HepG2 (cell line): ENCODE results near the gene CDK7. TPM values are rescaled to one million over a fixed set of nuclear protein-coding genes. Genes with fewer than 3 reads are reported as not detected.
A peak's percentile ranks its signal among the peaks of the same experiment; 100 is the strongest.

ENCODE experiments used
- ATF1 ChIP-seq: IDR thresholded peaks from 2 replicates; pipeline ENCODE4 v1.6.1; 2016; ENCODE audit warnings: mild to moderate bottlenecking, control low read depth
- DPF2 ChIP-seq: sonication (generic); formaldehyde crosslinking; IDR thresholded peaks from 2 replicates; pipeline ENCODE4 v1.4.0; 2020; ENCODE audit warnings: mild to moderate bottlenecking, low read depth, missing genetic modification reagents, borderline replicate concordance
- FOXA3 ChIP-seq: IDR thresholded peaks from 2 replicates; pipeline ENCODE4 v1.6.1; 2016; ENCODE audit warnings: missing genetic modification reagents, missing compliant biosample characterization
- HDAC1 ChIP-seq: sonication (generic); formaldehyde crosslinking; IDR thresholded peaks from 2 replicates; pipeline ENCODE4 v1.5.1; 2020; ENCODE audit warnings: mild to moderate bottlenecking, missing genetic modification reagents
- HDAC2 ChIP-seq: sonication (generic); formaldehyde crosslinking; IDR thresholded peaks from 2 replicates; pipeline ENCODE4 v1.4.0; 2020; ENCODE audit warnings: missing genetic modification reagents
- KLF16 ChIP-seq, 2 experiments: sonication (generic) in 1 of 2; formaldehyde crosslinking in 1 of 2; IDR thresholded peaks; 2 replicates each; pipeline versions ENCODE4 v1.6.1 to v1.8.0; 2016 to 2023; ENCODE audit warnings: missing genetic modification reagents in 2 of 2, missing compliant biosample characterization in 1 of 2
- RFXAP ChIP-seq: sonication (generic); formaldehyde crosslinking; IDR thresholded peaks from 2 replicates; pipeline ENCODE4 v1.4.0; 2020; ENCODE audit warnings: missing genetic modification reagents, borderline replicate concordance
- SATB2 ChIP-seq: sonication (generic); formaldehyde crosslinking; IDR thresholded peaks from 2 replicates; pipeline ENCODE4 v1.5.0; 2020; ENCODE audit warnings: missing genetic modification reagents
- TCF12 ChIP-seq, 2 experiments: fragments of 450-650 bp in 1 of 2; sonication (generic) in 1 of 2; formaldehyde crosslinking in 1 of 2; IDR thresholded peaks; 2 replicates each; pipeline versions ENCODE4 v1.6.1 to v1.8.0; 2017 to 2022; ENCODE audit warnings: antibody characterized with exemption in 1 of 2, mild to moderate bottlenecking in 1 of 2, missing genetic modification reagents in 1 of 2, moderate library complexity in 1 of 2
- ZBTB2 ChIP-seq: sonication (generic); formaldehyde crosslinking; IDR thresholded peaks from 2 replicates; pipeline ENCODE4 v1.8.0; 2022; ENCODE audit warnings: low read depth, missing genetic modification reagents
- ZNF432 ChIP-seq: sonication (generic); formaldehyde crosslinking; IDR thresholded peaks from 2 replicates; pipeline ENCODE4 v1.5.0; 2020; ENCODE audit warnings: missing genetic modification reagents, mild to moderate bottlenecking, borderline replicate concordance
- ZNF598 ChIP-seq: sonication (generic); formaldehyde crosslinking; IDR thresholded peaks from 2 replicates; pipeline ENCODE4 v1.5.1; 2020; ENCODE audit warnings: mild to moderate bottlenecking, missing genetic modification reagents, borderline replicate concordance
- ZNF629 ChIP-seq: sonication (generic); formaldehyde crosslinking; conservative IDR thresholded peaks from 2 replicates; pipeline ENCODE4 v1.5.0; 2020; ENCODE audit warnings: missing genetic modification reagents
- ZNF782 ChIP-seq: sonication (generic); formaldehyde crosslinking; IDR thresholded peaks from 2 replicates; pipeline ENCODE4 v1.4.0; 2020; ENCODE audit warnings: missing genetic modification reagents, mild to moderate bottlenecking, borderline replicate concordance
- ZSCAN31 ChIP-seq: sonication (generic); formaldehyde crosslinking; IDR thresholded peaks from 2 replicates; pipeline ENCODE4 v1.5.0; 2020; ENCODE audit warnings: low read depth, mild to moderate bottlenecking, missing genetic modification reagents
- polyA plus RNA-seq, 8 experiments: library from polyadenylated mRNA; depleted of rRNA in 3 of 8; stranded (reverse) in 7 of 8; unstranded in 1 of 8; fragments of >200 nt; fragmentation: Illumina TruSeq in 4 of 8; extraction: Trizol in 4 of 8; gene quantifications; 2 replicates each; pipeline versions ENCODE4 v1.2.1 to v1.2.3, GENCODE V29; 2011 to 2016; ENCODE audit warnings: low read depth in 4 of 8, missing spikeins in 1 of 8, mixed read lengths in 1 of 8; ENCODE audit not compliant: insufficient read depth in 1 of 8
- total RNA-seq, 5 experiments: library from RNA; depleted of rRNA; stranded (reverse); fragments of >200 nt; fragmentation: Illumina TruSeq; extraction: Trizol; gene quantifications; 2 replicates each; pipeline ENCODE4 v1.2.3, GENCODE V29; 2016; ENCODE audit warnings: low read depth in 1 of 5
- TF ChIP-seq, protein P1 (sequence below): IDR thresholded peaks from 2 replicates; pipeline ENCODE4 v1.6.1; 2018; ENCODE audit warnings: missing genetic modification reagents
- TF ChIP-seq, protein P2 (sequence below), 2 experiments: sonication (generic) in 1 of 2; formaldehyde crosslinking in 1 of 2; IDR thresholded peaks; 2 replicates each; pipeline versions ENCODE4 v1.5.1 to v1.6.1; 2011 to 2020; ENCODE audit warnings: borderline replicate concordance in 1 of 2, low read depth in 1 of 2, low read length in 1 of 2, mild to moderate bottlenecking in 1 of 2, missing genetic modification reagents in 1 of 2, moderate library complexity in 1 of 2
- TF ChIP-seq, protein P3 (sequence below): sonication (generic); formaldehyde crosslinking; IDR thresholded peaks from 2 replicates; pipeline ENCODE4 v1.5.0; 2020; ENCODE audit warnings: missing genetic modification reagents
- TF ChIP-seq, protein P4 (sequence below): sonication (generic); formaldehyde crosslinking; IDR thresholded peaks from 2 replicates; pipeline ENCODE4 v1.8.0; 2022; ENCODE audit warnings: mild to moderate bottlenecking, missing genetic modification reagents, borderline replicate concordance

Gene CDK7
- total and polyA plus RNA-seq, 2 of the 13 experiments (the other 11 are each of a cell fraction or from before 2014, with no cell fraction given) = 41.2 to 54.9 TPM

DNA sequence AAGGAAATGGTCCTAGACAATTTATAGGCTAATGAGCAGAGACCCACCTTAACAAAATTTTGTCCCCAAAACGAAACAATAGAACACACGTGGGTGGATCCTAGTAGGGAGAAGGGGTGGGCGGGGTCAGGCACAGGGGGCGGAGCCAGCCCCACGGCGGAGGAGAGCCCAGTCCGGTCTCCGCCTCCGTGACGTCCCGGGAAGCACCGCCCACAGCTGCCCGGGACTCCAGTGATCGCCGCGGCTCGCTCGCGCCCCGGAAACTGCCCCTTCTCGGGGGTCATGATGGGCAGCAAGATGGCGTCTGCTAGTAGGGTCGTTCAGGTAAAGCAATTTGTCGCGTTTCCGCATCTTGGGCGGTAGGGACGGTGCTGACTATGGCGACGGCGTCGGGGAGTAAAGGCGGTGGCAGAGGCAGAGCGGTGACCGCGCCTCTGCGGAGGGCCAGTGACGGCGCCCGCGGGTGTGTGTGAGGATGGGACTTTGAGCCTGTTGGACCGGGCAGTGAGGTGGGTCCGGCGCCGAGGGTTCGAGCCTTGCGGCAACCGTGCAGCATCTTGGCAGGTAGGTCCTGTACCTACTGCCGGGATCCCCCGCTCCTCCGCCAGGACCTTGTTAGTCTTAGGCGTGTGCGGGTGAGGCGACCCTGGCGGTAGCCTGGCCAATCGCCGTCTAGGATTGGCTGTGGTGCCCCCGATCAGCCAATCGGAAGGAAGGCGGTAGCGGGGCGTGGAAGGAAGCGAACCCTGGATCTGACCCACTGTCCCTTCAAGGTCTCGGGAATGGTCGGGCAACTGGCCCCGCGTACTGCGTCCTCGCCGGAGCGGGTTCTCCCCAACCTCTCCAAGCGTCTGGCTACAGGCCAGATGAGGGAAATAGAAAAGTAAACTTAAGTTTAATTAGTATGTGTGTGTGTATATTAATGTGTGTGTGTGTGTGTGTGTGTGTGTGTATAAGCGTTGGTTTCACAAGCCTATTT is 16.8 kb upstream of the CDK7 start (continued):
- TF ChIP-seq ZBTB2 (CRISPR knock-in tag) (no peak), SATB2 (CRISPR knock-in tag) (no peak), KLF16 (CRISPR knock-in tag; IDR thresholded peaks at IDR 0.05) (peak in 1 of 2 experiments; percentile 78; a peak in 1 of 4 replicates), RFXAP (CRISPR knock-in tag) (peak; percentile 83; the same call in 1 of the 2 replicates), ZNF629 (CRISPR knock-in tag) (peak; percentile 18), ATF1 (0 out of 2 replicates have a peak, but pooled peaks have one; percentile 20), DPF2 (no peak), ZNF598 (peak; percentile 98; the same call in 1 of the 2 replicates), ZSCAN31 (CRISPR knock-in tag) (peak; percentile 53; the same call in 1 of the 2 replicates), HDAC1 (peak; percentile 92), HDAC2 (no peak), ZNF432 (no peak; the same call in 1 of the 2 replicates), ZNF782 (CRISPR knock-in tag) (no peak), TCF12 (IDR thresholded peaks at IDR 0.05) (no peak), TCF12 (CRISPR knock-in tag; IDR thresholded peaks at IDR 0.05) (peak; percentile 62; the same call in 1 of the 2 replicates), FOXA3 (peak; percentile 53; the same call in 1 of the 2 replicates)
- TF ChIP-seq, protein P1, sequence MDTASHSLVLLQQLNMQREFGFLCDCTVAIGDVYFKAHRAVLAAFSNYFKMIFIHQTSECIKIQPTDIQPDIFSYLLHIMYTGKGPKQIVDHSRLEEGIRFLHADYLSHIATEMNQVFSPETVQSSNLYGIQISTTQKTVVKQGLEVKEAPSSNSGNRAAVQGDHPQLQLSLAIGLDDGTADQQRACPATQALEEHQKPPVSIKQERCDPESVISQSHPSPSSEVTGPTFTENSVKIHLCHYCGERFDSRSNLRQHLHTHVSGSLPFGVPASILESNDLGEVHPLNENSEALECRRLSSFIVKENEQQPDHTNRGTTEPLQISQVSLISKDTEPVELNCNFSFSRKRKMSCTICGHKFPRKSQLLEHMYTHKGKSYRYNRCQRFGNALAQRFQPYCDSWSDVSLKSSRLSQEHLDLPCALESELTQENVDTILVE = peak; percentile 74; the same call in 1 of the 2 replicates
- TF ChIP-seq, protein P2, sequence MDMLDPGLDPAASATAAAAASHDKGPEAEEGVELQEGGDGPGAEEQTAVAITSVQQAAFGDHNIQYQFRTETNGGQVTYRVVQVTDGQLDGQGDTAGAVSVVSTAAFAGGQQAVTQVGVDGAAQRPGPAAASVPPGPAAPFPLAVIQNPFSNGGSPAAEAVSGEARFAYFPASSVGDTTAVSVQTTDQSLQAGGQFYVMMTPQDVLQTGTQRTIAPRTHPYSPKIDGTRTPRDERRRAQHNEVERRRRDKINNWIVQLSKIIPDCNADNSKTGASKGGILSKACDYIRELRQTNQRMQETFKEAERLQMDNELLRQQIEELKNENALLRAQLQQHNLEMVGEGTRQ (IDR thresholded peaks at IDR 0.05; ENCODE audit: low read depth, low read length) = no peak
- TF ChIP-seq, protein P2 (CRISPR knock-in tag; IDR thresholded peaks at IDR 0.05; ENCODE audit: borderline replicate concordance) = 0 out of 2 replicates have a peak, but pooled peaks have one; percentile 45
- TF ChIP-seq, protein P3, sequence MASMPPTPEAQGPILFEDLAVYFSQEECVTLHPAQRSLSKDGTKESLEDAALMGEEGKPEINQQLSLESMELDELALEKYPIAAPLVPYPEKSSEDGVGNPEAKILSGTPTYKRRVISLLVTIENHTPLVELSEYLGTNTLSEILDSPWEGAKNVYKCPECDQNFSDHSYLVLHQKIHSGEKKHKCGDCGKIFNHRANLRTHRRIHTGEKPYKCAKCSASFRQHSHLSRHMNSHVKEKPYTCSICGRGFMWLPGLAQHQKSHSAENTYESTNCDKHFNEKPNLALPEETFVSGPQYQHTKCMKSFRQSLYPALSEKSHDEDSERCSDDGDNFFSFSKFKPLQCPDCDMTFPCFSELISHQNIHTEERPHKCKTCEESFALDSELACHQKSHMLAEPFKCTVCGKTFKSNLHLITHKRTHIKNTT (CRISPR knock-in tag) = no peak
- TF ChIP-seq, protein P4, sequence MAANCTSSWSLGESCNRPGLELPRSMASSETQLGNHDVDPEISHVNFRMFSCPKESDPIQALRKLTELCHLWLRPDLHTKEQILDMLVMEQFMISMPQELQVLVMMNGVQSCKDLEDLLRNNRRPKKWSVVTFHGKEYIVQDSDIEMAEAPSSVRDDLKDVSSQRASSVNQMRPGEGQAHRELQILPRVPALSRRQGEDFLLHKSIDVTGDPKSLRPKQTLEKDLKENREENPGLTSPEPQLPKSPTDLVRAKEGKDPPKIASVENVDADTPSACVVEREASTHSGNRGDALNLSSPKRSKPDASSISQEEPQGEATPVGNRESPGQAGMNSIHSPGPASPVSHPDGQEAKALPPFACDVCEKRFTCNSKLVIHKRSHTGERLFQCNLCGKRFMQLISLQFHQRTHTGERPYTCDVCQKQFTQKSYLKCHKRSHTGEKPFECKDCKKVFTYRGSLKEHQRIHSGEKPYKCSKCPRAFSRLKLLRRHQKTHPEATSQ (CRISPR knock-in tag) = peak; percentile 91; the same call in 1 of the 2 replicates
